BJ (cell line): ENCODE results near the gene BASP1. TPM values are rescaled to one million over a fixed set of nuclear protein-coding genes. Genes with fewer than 3 reads are reported as not detected.

ENCODE experiments used
- CTCF ChIA-PET: fragments of 350-600 bp; formaldehyde crosslinking; extraction: SDS; loops from one replicate; lab custom pipeline; 2021; ENCODE audit warnings: antibody characterized with exemption, inconsistent platforms; lab: Yijun Ruan, JAX
- POLR2A ChIA-PET: fragments of 300-600 bp; sonication (Branson Sonifier 250); formaldehyde crosslinking; extraction: SDS; loops from one replicate; lab custom pipeline; 2021; ENCODE audit warnings: antibody characterized with exemption; lab: Charles Lee
- DNase-seq: peaks from one replicate; pipeline ENCODE4 v3.0.0-alpha.2; 2011; ENCODE audit warnings: low read depth
- H3K27me3 ChIP-seq: 2 replicates; pipeline ENCODE4 v1.6.0; 2011; ENCODE audit warnings: low read length; ENCODE audit not compliant: control insufficient read depth, insufficient read depth
- H3K36me3 ChIP-seq: 2 replicates; pipeline ENCODE4 v1.5.1; 2011; ENCODE audit warnings: low read length; ENCODE audit not compliant: control insufficient read depth, insufficient read depth
- H3K4me3 ChIP-seq: 2 replicates; pipeline ENCODE4 v1.5.1; 2011; ENCODE audit warnings: low read depth, mild to moderate bottlenecking, control low read depth, low read length
- polyA plus RNA-seq: library from polyadenylated mRNA; depleted of rRNA; stranded (reverse); fragments of >200 nt; gene quantifications from 2 replicates; pipeline ENCODE4 v1.2.3, GENCODE V29; 2011
- TF ChIP-seq, protein P1 (sequence below): IDR thresholded peaks from 2 replicates; pipeline ENCODE4 v1.5.1; 2011; ENCODE audit warnings: low read depth, mild to moderate bottlenecking, control low read depth, inconsistent platforms, low read length, moderate library complexity; ENCODE audit not compliant: insufficient read depth

BASP1 gene
- polyA plus RNA-seq, 1 experiment = 48.7 TPM

DNA sequence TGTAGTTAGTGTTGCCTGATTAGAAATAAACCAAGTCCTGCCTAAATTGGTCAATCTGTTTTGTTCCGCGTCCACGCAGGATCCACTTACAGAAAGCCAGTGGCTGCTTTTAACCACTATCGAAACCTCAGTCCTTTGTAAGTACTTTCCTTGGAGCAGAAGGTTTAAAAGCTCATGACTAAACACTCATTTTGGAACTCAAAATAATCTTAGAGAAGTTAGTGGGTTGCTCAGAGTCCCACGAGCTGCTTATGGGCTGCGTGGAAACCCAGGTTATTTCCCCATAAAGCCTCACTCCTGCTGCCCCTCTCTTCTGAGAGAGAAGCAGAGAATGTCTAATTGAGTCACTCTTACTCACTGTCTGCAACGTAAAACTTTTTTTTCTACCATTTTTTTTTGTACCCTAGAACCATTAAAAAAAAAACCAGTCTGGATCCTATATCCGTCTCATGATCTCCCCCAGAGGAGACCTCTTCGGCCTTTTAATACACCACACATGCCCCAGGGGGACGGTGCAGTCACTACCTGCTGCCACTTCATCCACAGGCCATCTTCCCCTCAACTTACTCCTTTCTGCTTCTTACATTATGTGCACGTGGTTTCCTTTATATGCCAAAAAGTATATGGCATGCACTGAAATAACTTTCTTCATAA, 7.6 kb downstream of the BASP1 start:
- DNase-seq = no peak
- ChIA-PET POLR2A (no interaction called here), CTCF (interaction anchor here (1.2 kb wide), 1 partner anchor 27 kb away, joined by 3 read pairs; no protein-coding TSS in a partner anchor)
- TF ChIP-seq, protein P1, sequence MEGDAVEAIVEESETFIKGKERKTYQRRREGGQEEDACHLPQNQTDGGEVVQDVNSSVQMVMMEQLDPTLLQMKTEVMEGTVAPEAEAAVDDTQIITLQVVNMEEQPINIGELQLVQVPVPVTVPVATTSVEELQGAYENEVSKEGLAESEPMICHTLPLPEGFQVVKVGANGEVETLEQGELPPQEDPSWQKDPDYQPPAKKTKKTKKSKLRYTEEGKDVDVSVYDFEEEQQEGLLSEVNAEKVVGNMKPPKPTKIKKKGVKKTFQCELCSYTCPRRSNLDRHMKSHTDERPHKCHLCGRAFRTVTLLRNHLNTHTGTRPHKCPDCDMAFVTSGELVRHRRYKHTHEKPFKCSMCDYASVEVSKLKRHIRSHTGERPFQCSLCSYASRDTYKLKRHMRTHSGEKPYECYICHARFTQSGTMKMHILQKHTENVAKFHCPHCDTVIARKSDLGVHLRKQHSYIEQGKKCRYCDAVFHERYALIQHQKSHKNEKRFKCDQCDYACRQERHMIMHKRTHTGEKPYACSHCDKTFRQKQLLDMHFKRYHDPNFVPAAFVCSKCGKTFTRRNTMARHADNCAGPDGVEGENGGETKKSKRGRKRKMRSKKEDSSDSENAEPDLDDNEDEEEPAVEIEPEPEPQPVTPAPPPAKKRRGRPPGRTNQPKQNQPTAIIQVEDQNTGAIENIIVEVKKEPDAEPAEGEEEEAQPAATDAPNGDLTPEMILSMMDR = no peak
- no peaks in the 10 kb centered on the region for H3K27me3 ChIP-seq
- H3K36me3 ChIP-seq = no peaks in the 10 kb centered on the region
- no peak overlapping the region for H3K4me3 ChIP-seq

GRCh38 chr5:17225520-17225919, 8.1 kb downstream of the BASP1 start:
- ChIA-PET POLR2A (no interaction called here), CTCF (interaction anchor here (1.2 kb wide), 1 partner anchor 26 kb away, joined by 3 read pairs; no protein-coding TSS in a partner anchor)
- Histone ChIP-seq H3K27me3 (no peaks in the 10 kb centered on the region), H3K4me3 (no peak overlapping the region), H3K36me3 (no peaks in the 10 kb centered on the region)
- TF ChIP-seq, protein P1 = no peak
- no peak for DNase-seq

GRCh38 chr5:17227868-17228267, 10.4 kb downstream of the BASP1 start:
- no peak for DNase-seq
- Histone ChIP-seq H3K4me3 (no peak overlapping the region), H3K36me3 (peaks cover 2% of the 10 kb centered on the region; the same call in 1 of the 2 replicates), H3K27me3 (no peaks in the 10 kb centered on the region)
- ChIA-PET POLR2A (interaction anchor here (0.5 kb wide), 1 partner anchor 161 kb away, joined by 5 read pairs; no protein-coding TSS in a partner anchor), CTCF (interaction anchor here (0.6 kb wide), 1 partner anchor 546 kb away, joined by 3 read pairs; no protein-coding TSS in a partner anchor)
- TF ChIP-seq, protein P1 = no peak

- Histone ChIP-seq H3K4me3 (no peak overlapping the region), H3K36me3 (peaks cover 2% of the 10 kb centered on the region; the same call in 1 of the 2 replicates), H3K27me3 (no peaks in the 10 kb centered on the region)
- TF ChIP-seq, protein P1 = no peak
- ChIA-PET POLR2A (no interaction called here), CTCF (no interaction called here)
- DNase-seq = no peak
Measured at GRCh38 chr5:17228821-17229291, 11.4 kb downstream of the BASP1 start.

- DNase-seq = no peak
- Histone ChIP-seq H3K4me3 (no peak overlapping the region), H3K36me3 (peaks cover 2% of the 10 kb centered on the region; the same call in 1 of the 2 replicates), H3K27me3 (no peaks in the 10 kb centered on the region)
- POLR2A ChIA-PET = no interaction called here
- CTCF ChIA-PET = no interaction called here
- TF ChIP-seq, protein P1 = no peak
Measured at GRCh38 chr5:17229313-17229712, 11.9 kb downstream of the BASP1 start.
